Esophagus muscularis mucosa (tissue), 3 donors: ENCODE measurements around the gene SAFB2.

ENCODE experiments used
- CTCF ChIP-seq, 3 experiments: fragments of 200-600 bp in 2 of 3; fragments of 450-650 bp in 1 of 3; sonication (generic) in 2 of 3; IDR thresholded peaks; one replicate each; pipeline ENCODE4 v1.5.1; 2017 to 2019; ENCODE audit warnings: antibody characterized with exemption in 3 of 3, mild to moderate bottlenecking in 2 of 3, moderate library complexity in 1 of 3
- POLR2A ChIP-seq: fragments of 450-650 bp; IDR thresholded peaks from one replicate; pipeline ENCODE4 v1.6.1; 2017; ENCODE audit warnings: antibody characterized with exemption, moderate library complexity, mild to moderate bottlenecking, low read depth
- POLR2AphosphoS5 ChIP-seq, 2 donors: sonication (generic); formaldehyde crosslinking; IDR thresholded peaks; one replicate each; pipeline ENCODE4 v1.6.1; 2017; ENCODE audit warnings: antibody characterized with exemption in 2 of 2

- TF ChIP-seq CTCF (IDR thresholded peaks at IDR 0.05) (no peak), POLR2A (no peak), POLR2AphosphoS5 (IDR thresholded peaks at IDR 0.05) (no peak)
Observed at GRCh38 chr19:5628461-5628860, 5.9 kb upstream of the SAFB2 start.
